GM10266 (cell line): ENCODE results near the gene AQP2.
A peak's percentile ranks its signal among the peaks of the same experiment; 100 is the strongest.

ENCODE experiments used
- DNase-seq: peaks from one replicate; pipeline ENCODE4 v3.0.0; 2012; ENCODE audit errors: extremely low spot score
- TF ChIP-seq, protein P1 (sequence below): IDR thresholded peaks from 2 replicates; pipeline ENCODE4 v1.5.1; 2012; ENCODE audit warnings: mild to moderate bottlenecking, low read depth; ENCODE audit not compliant: control insufficient read depth, insufficient read depth; ENCODE audit errors: missing control alignments

Gene AQP2

DNA sequence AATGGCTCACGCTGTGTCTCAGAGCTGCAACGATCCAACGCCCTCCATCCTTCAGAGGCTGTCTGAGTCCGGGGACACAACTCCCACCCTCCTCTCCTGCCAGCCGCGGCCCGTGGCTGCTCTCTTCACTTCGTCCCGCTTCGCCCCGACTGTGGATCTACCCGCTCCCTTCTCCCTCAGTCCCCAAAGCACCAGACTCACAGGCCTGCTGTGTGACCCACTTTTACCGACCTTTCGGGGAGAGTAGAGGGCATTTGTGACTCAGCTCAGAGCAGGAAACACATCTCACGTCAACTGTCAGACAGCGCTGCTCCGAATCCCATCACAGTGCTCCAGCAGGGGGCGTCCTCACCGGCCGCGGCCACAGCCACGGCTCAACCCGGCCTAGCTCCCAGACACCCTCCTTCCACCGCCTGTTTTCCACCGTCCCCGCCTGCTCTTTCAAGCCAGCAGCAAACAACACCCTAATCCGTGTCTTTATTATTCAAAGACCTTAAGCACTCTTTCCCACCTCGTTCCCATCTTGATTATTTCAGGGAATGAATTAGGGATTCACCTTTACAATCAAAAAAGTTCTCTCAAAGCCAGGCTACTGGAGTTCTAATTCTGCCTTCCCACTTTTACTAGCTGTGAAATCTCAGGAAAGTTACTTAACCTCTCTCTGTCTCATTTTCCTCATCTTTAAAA is 5.0 kb upstream of the AQP2 start:
- TF ChIP-seq, protein P1, sequence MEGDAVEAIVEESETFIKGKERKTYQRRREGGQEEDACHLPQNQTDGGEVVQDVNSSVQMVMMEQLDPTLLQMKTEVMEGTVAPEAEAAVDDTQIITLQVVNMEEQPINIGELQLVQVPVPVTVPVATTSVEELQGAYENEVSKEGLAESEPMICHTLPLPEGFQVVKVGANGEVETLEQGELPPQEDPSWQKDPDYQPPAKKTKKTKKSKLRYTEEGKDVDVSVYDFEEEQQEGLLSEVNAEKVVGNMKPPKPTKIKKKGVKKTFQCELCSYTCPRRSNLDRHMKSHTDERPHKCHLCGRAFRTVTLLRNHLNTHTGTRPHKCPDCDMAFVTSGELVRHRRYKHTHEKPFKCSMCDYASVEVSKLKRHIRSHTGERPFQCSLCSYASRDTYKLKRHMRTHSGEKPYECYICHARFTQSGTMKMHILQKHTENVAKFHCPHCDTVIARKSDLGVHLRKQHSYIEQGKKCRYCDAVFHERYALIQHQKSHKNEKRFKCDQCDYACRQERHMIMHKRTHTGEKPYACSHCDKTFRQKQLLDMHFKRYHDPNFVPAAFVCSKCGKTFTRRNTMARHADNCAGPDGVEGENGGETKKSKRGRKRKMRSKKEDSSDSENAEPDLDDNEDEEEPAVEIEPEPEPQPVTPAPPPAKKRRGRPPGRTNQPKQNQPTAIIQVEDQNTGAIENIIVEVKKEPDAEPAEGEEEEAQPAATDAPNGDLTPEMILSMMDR, result peak; percentile 94

GRCh38 chr12:49946086-49946485 is 4.5 kb upstream of the AQP2 start:
- no peak for DNase-seq
- TF ChIP-seq, protein P1, result no peak

More for the DNA sequence above, 5.0 kb upstream of the AQP2 start:
- peak; percentile 90 for DNase-seq

GRCh38 chr12:49946497-49946896 is 4.0 kb upstream of the AQP2 start:
- DNase-seq, result no peak

GRCh38 chr12:49947593-49948226 is 2.8 kb upstream of the AQP2 start:
- TF ChIP-seq, protein P1, result no peak
- no peak for DNase-seq

More at GRCh38 chr12:49946497-49946896, 4.0 kb upstream of the AQP2 start:
- TF ChIP-seq, protein P1, result no peak

- DNase-seq, result no peak
- TF ChIP-seq, protein P1, result no peak
Measured at GRCh38 chr12:49948866-49949845, 1.4 kb upstream of the AQP2 start.

DNA sequence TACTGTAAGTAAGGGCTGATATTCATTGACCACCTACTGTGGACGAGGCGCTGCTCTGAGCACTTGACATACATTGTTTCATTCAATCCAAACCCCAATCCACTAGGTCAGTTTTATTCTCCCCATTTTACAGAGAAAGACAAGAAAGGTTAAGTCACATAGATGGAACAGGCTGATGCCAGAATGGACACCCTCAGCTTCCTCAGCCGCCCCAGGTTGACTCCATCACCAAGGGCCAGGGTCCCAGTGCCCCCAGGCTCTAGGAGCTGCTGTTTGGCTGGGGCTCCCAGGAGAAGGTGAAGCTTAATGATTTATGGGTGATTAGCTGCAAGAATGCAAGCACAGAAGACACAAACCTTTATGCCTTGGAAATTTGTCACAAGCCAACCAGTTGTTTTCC is 671 bp upstream of the AQP2 start:
- DNase-seq, result no peak
- TF ChIP-seq, protein P1, result no peak
